HK-2 (cell line): ENCODE measurements around the gene TMEM252.

Source experiments
- DNase-seq: peaks from one replicate; pipeline ENCODE4 v3.0.0-alpha.2; 2018; ENCODE audit not compliant: unreplicated experiment

Gene TMEM252

GRCh38 chr9:68498816-68499215 lies 41.9 kb downstream of the TMEM252 start:
- DNase-seq, result no peak

- no peak for DNase-seq
Observed at GRCh38 chr9:68497629-68498028, 43.1 kb downstream of the TMEM252 start.

GRCh38 chr9:68496356-68496755 lies 44.3 kb downstream of the TMEM252 start:
- no peak for DNase-seq

- DNase-seq, result no peak
Observed at GRCh38 chr9:68495247-68495646, 45.4 kb downstream of the TMEM252 start.

GRCh38 chr9:68493958-68494577 lies 46.6 kb downstream of the TMEM252 start:
- no peak for DNase-seq

- DNase-seq, result no peak
Observed at GRCh38 chr9:68493541-68493940, 47.1 kb downstream of the TMEM252 start.

GRCh38 chr9:68492806-68493205 lies 47.9 kb downstream of the TMEM252 start:
- DNase-seq, result no peak

- DNase-seq, result no peak
Observed at GRCh38 chr9:68489646-68490045, 51.0 kb downstream of the TMEM252 start.

GRCh38 chr9:68488126-68488525 lies 52.6 kb downstream of the TMEM252 start:
- DNase-seq, result no peak
